H1 (cell line): ENCODE data around the gene MAP4. TPM values are rescaled to one million over a fixed set of nuclear protein-coding genes. Genes with fewer than 3 reads are reported as not detected.

Experiments
- ASH2L ChIP-seq: fragments of 200-600, 300-600 bp; sonication (generic); IDR thresholded peaks from one replicate; pipeline ENCODE4 v1.7.1; 2017; ENCODE audit warnings: low read length
- BCL11A ChIP-seq, 2 experiments: IDR thresholded peaks; one replicate each; pipeline ENCODE4 v1.6.1; 2011; ENCODE audit warnings: low read depth in 2 of 2, low read length in 2 of 2, mild to moderate bottlenecking in 2 of 2
- CBX5 ChIP-seq: fragments of 300-800, 300-1000 bp; sonication (generic); IDR thresholded peaks from 2 replicates; pipeline ENCODE4 v1.7.1; 2016; ENCODE audit warnings: antibody characterized with exemption, low read length, low read depth
- CTBP2 ChIP-seq: IDR thresholded peaks from 2 replicates; pipeline ENCODE4 v1.7.0; 2011; ENCODE audit warnings: borderline replicate concordance, mild to moderate bottlenecking, moderate library complexity, mixed read lengths, low read length; ENCODE audit not compliant: insufficient read depth, insufficient read length
- EGR1 ChIP-seq: IDR thresholded peaks from 2 replicates; pipeline ENCODE4 v1.6.1; 2011; ENCODE audit warnings: low read depth, low read length, borderline replicate concordance
- KDM5A ChIP-seq: fragments of 200-600 bp; IDR thresholded peaks from 2 replicates; pipeline ENCODE4 v1.7.1; 2012; ENCODE audit warnings: mild to moderate bottlenecking, low read length, inconsistent platforms, mixed read lengths
- NANOG ChIP-seq: IDR thresholded peaks from 2 replicates; pipeline ENCODE4 v1.6.1; 2011; ENCODE audit warnings: low read length, low read depth, mild to moderate bottlenecking, inconsistent platforms; ENCODE audit not compliant: insufficient read depth, poor library complexity, severe bottlenecking
- NRF1 ChIP-seq: IDR thresholded peaks from 2 replicates; pipeline ENCODE4 v1.6.1; 2011; ENCODE audit warnings: mild to moderate bottlenecking, low read depth, low read length, improper control_type of control experiment
- SIX5 ChIP-seq: IDR thresholded peaks from 2 replicates; pipeline ENCODE4 v1.6.1; 2011; ENCODE audit warnings: mild to moderate bottlenecking, low read depth, low read length
- SP4 ChIP-seq: IDR thresholded peaks from 2 replicates; pipeline ENCODE4 v1.6.1; 2012; ENCODE audit warnings: low read length, inconsistent platforms
- TAF1 ChIP-seq: IDR thresholded peaks from 2 replicates; pipeline ENCODE4 v1.6.1; 2011; ENCODE audit warnings: mild to moderate bottlenecking, low read depth, low read length
- polyA plus RNA-seq, 7 experiments: library from polyadenylated mRNA; depleted of rRNA in 3 of 7; stranded (reverse) in 5 of 7; unstranded in 2 of 7; fragments of >200 nt in 5 of 7; fragments of 200-250 nt in 2 of 7; gene quantifications; 1 replicate in 5 of 7; 2 replicates in 1 of 7; 4 replicates in 1 of 7; pipeline versions ENCODE4 v1.2.1 to v1.2.3, GENCODE V29; 2011 to 2013; ENCODE audit warnings: missing spikeins in 2 of 7, mixed read lengths in 2 of 7
- total RNA-seq: library from RNA; stranded (reverse); fragmentation: NEBNext Ultra II Directional; extraction: Animal tissue kit (Norgen Biotek cat#: 25700); gene quantifications from 2 replicates; pipeline ENCODE4 v1.2.1, GENCODE V29; 2021
- TF ChIP-seq, protein P1 (sequence below): fragments of 300-600 bp; sonication (generic); IDR thresholded peaks from 2 replicates; pipeline ENCODE4 v1.7.1; 2012; ENCODE audit warnings: low read length, moderate library complexity, mild to moderate bottlenecking, inconsistent platforms; ENCODE audit not compliant: insufficient replicate concordance
- TF ChIP-seq, protein P2 (sequence below): IDR thresholded peaks from 2 replicates; pipeline ENCODE4 v1.6.1; 2012; ENCODE audit warnings: inconsistent platforms

Gene MAP4
- total and polyA plus RNA-seq, 2 of the 8 experiments (the other 6 are each of a cell fraction or from before 2014, with no cell fraction given): 67.0 to 179 TPM

DNA sequence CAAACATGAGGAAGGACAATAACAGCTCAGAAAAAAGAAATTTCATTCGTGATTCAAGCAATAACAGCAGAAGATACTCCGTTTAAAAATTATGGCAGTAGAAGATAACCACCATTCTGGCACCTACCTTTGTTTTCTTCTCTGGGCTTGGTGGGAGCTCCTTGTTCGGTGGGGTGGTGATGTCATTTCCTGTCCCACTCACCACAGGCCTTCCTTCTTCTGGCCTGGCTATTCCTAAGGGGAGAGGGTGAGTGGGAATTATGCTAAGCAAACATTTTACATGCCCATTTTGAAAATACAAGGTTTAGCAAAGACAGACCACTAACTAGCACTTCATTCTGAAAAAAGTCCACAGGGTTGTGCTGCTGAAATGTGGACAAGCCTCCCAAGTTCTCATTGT, 138.9 kb downstream of the MAP4 start (continued):
- TF ChIP-seq, protein P1, sequence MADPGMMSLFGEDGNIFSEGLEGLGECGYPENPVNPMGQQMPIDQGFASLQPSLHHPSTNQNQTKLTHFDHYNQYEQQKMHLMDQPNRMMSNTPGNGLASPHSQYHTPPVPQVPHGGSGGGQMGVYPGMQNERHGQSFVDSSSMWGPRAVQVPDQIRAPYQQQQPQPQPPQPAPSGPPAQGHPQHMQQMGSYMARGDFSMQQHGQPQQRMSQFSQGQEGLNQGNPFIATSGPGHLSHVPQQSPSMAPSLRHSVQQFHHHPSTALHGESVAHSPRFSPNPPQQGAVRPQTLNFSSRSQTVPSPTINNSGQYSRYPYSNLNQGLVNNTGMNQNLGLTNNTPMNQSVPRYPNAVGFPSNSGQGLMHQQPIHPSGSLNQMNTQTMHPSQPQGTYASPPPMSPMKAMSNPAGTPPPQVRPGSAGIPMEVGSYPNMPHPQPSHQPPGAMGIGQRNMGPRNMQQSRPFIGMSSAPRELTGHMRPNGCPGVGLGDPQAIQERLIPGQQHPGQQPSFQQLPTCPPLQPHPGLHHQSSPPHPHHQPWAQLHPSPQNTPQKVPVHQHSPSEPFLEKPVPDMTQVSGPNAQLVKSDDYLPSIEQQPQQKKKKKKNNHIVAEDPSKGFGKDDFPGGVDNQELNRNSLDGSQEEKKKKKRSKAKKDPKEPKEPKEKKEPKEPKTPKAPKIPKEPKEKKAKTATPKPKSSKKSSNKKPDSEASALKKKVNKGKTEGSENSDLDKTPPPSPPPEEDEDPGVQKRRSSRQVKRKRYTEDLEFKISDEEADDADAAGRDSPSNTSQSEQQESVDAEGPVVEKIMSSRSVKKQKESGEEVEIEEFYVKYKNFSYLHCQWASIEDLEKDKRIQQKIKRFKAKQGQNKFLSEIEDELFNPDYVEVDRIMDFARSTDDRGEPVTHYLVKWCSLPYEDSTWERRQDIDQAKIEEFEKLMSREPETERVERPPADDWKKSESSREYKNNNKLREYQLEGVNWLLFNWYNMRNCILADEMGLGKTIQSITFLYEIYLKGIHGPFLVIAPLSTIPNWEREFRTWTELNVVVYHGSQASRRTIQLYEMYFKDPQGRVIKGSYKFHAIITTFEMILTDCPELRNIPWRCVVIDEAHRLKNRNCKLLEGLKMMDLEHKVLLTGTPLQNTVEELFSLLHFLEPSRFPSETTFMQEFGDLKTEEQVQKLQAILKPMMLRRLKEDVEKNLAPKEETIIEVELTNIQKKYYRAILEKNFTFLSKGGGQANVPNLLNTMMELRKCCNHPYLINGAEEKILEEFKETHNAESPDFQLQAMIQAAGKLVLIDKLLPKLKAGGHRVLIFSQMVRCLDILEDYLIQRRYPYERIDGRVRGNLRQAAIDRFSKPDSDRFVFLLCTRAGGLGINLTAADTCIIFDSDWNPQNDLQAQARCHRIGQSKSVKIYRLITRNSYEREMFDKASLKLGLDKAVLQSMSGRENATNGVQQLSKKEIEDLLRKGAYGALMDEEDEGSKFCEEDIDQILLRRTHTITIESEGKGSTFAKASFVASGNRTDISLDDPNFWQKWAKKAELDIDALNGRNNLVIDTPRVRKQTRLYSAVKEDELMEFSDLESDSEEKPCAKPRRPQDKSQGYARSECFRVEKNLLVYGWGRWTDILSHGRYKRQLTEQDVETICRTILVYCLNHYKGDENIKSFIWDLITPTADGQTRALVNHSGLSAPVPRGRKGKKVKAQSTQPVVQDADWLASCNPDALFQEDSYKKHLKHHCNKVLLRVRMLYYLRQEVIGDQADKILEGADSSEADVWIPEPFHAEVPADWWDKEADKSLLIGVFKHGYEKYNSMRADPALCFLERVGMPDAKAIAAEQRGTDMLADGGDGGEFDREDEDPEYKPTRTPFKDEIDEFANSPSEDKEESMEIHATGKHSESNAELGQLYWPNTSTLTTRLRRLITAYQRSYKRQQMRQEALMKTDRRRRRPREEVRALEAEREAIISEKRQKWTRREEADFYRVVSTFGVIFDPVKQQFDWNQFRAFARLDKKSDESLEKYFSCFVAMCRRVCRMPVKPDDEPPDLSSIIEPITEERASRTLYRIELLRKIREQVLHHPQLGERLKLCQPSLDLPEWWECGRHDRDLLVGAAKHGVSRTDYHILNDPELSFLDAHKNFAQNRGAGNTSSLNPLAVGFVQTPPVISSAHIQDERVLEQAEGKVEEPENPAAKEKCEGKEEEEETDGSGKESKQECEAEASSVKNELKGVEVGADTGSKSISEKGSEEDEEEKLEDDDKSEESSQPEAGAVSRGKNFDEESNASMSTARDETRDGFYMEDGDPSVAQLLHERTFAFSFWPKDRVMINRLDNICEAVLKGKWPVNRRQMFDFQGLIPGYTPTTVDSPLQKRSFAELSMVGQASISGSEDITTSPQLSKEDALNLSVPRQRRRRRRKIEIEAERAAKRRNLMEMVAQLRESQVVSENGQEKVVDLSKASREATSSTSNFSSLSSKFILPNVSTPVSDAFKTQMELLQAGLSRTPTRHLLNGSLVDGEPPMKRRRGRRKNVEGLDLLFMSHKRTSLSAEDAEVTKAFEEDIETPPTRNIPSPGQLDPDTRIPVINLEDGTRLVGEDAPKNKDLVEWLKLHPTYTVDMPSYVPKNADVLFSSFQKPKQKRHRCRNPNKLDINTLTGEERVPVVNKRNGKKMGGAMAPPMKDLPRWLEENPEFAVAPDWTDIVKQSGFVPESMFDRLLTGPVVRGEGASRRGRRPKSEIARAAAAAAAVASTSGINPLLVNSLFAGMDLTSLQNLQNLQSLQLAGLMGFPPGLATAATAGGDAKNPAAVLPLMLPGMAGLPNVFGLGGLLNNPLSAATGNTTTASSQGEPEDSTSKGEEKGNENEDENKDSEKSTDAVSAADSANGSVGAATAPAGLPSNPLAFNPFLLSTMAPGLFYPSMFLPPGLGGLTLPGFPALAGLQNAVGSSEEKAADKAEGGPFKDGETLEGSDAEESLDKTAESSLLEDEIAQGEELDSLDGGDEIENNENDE: no peak
- TF ChIP-seq EGR1: no peak
- TF ChIP-seq CTBP2: no peak
- TF ChIP-seq CBX5: no peak
- no peak for TF ChIP-seq NANOG
- no peak for TF ChIP-seq KDM5A
- TF ChIP-seq BCL11A (IDR thresholded peaks at IDR 0.05; ENCODE audit: low read depth in 2 of 2, low read length in 2 of 2): no peak
- no peak for TF ChIP-seq ASH2L
- TF ChIP-seq SP4: no peak
- TF ChIP-seq, protein P2, sequence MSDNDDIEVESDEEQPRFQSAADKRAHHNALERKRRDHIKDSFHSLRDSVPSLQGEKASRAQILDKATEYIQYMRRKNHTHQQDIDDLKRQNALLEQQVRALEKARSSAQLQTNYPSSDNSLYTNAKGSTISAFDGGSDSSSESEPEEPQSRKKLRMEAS: no peak
- TF ChIP-seq TAF1: no peak
- no peak for TF ChIP-seq SIX5
- TF ChIP-seq NRF1: no peak
